DND-41 (cell line): ENCODE data around the gene NTRK1.
A peak's percentile ranks its signal among the peaks of the same experiment; 100 is the strongest.

ENCODE experiments used
- ATAC-seq: fragments of 200-7000 bp; cut with Tn5 transposase; 3 replicates; pipeline ENCODE4 v1.9.1; 2021; ENCODE audit warnings: low read depth; ENCODE audit not compliant: insufficient read depth
- DNase-seq: peaks from one replicate; pipeline ENCODE4 v3.0.0-alpha.2; 2020
- H2AFZ ChIP-seq: 2 replicates; pipeline ENCODE4 v1.6.0; 2012; ENCODE audit warnings: low read depth, low read length
- H3K27ac ChIP-seq: 2 replicates; pipeline ENCODE4 v1.5.1; 2012; ENCODE audit warnings: low read length, inconsistent platforms
- H3K27me3 ChIP-seq: fragments of 200-600 bp; sonication (generic); 2 replicates; pipeline ENCODE4 v1.6.0; 2012; ENCODE audit warnings: low read length, mild to moderate bottlenecking, inconsistent platforms; ENCODE audit not compliant: insufficient read depth, poor library complexity
- H3K36me3 ChIP-seq: 2 replicates; pipeline ENCODE4 v1.5.1; 2012; ENCODE audit warnings: low read length, inconsistent platforms; ENCODE audit not compliant: insufficient read depth
- H3K4me1 ChIP-seq: 2 replicates; pipeline ENCODE4 v1.5.1; 2012; ENCODE audit warnings: mild to moderate bottlenecking, low read length; ENCODE audit not compliant: insufficient read depth
- H3K4me2 ChIP-seq: 2 replicates; pipeline ENCODE4 v1.6.0; 2012; ENCODE audit warnings: mild to moderate bottlenecking, moderate library complexity, low read length, inconsistent platforms; ENCODE audit not compliant: insufficient read depth
- H3K4me3 ChIP-seq, 2 experiments: fragments of 200-600 bp in 1 of 2; shearing (Covaris generic) in 1 of 2; 2 replicates each; pipeline ENCODE4 v1.5.1; 2012 to 2016; ENCODE audit warnings: inconsistent platforms in 2 of 2, low read length in 2 of 2, mild to moderate bottlenecking in 2 of 2, low read depth in 1 of 2, moderate library complexity in 1 of 2
- H3K79me2 ChIP-seq: 2 replicates; pipeline ENCODE4 v1.6.0; 2012; ENCODE audit warnings: low read length, inconsistent platforms; ENCODE audit not compliant: insufficient read depth
- H3K9ac ChIP-seq: 2 replicates; pipeline ENCODE4 v1.6.0; 2012; ENCODE audit warnings: low read depth, mild to moderate bottlenecking, inconsistent platforms, low read length, moderate library complexity
- H3K9me3 ChIP-seq: 2 replicates; pipeline ENCODE4 v1.5.1; 2012; ENCODE audit warnings: low read length, moderate library complexity, mild to moderate bottlenecking, inconsistent platforms; ENCODE audit not compliant: insufficient read depth, severe bottlenecking
- H4K20me1 ChIP-seq: 2 replicates; pipeline ENCODE4 v1.6.0; 2012; ENCODE audit warnings: low read length; ENCODE audit not compliant: insufficient read depth
- EZH2 ChIP-seq: IDR thresholded peaks from 3 replicates; pipeline ENCODE4 v1.6.1; 2012; ENCODE audit warnings: borderline replicate concordance, low read depth, mild to moderate bottlenecking, moderate library complexity, low read length, inconsistent platforms; ENCODE audit not compliant: severe bottlenecking
- TF ChIP-seq, protein P1 (sequence below): IDR thresholded peaks from 2 replicates; pipeline ENCODE4 v1.5.1; 2012; ENCODE audit warnings: borderline replicate concordance, low read length, moderate library complexity, mild to moderate bottlenecking; ENCODE audit not compliant: poor library complexity, severe bottlenecking; ENCODE audit errors: extremely low read depth

The NTRK1 gene

DNA sequence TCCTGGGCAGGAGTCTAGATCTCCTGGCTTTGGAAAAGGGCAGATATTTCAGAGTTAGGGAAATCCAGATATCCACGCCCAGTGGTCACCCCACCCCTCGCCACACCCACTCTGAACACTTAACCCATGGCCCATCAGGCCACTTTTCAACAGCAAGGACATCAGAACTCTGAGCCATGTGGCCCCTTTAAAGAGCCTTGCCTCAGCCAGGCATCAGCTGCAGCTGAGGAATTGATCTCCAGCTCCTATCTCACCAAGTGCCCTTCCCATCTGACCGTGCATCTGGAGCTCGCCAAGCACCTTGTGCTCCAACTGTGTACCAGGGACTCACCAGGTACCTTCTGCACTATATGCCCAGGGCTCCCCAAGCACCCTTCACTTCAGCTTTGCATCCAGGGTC is 23.8 kb upstream of the NTRK1 start:
- Histone ChIP-seq H2AFZ (no peak overlapping the region), H3K4me3 (no peak overlapping the region), H3K27ac (no peak overlapping the region), H3K4me1 (no peaks in the 10 kb centered on the region), H3K36me3 (no peaks in the 10 kb centered on the region), H3K9ac (no peak overlapping the region), H3K79me2 (no peaks in the 10 kb centered on the region), H4K20me1 (peaks cover 5% of the 10 kb centered on the region), H3K9me3 (no peaks in the 10 kb centered on the region), H3K4me2 (no peak overlapping the region), H3K27me3 (peaks cover 33% of the 10 kb centered on the region)
- ATAC-seq, result no peak
- TF ChIP-seq EZH2, result no peak
- TF ChIP-seq, protein P1, sequence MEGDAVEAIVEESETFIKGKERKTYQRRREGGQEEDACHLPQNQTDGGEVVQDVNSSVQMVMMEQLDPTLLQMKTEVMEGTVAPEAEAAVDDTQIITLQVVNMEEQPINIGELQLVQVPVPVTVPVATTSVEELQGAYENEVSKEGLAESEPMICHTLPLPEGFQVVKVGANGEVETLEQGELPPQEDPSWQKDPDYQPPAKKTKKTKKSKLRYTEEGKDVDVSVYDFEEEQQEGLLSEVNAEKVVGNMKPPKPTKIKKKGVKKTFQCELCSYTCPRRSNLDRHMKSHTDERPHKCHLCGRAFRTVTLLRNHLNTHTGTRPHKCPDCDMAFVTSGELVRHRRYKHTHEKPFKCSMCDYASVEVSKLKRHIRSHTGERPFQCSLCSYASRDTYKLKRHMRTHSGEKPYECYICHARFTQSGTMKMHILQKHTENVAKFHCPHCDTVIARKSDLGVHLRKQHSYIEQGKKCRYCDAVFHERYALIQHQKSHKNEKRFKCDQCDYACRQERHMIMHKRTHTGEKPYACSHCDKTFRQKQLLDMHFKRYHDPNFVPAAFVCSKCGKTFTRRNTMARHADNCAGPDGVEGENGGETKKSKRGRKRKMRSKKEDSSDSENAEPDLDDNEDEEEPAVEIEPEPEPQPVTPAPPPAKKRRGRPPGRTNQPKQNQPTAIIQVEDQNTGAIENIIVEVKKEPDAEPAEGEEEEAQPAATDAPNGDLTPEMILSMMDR, result no peak
- DNase-seq, result no peak

DNA sequence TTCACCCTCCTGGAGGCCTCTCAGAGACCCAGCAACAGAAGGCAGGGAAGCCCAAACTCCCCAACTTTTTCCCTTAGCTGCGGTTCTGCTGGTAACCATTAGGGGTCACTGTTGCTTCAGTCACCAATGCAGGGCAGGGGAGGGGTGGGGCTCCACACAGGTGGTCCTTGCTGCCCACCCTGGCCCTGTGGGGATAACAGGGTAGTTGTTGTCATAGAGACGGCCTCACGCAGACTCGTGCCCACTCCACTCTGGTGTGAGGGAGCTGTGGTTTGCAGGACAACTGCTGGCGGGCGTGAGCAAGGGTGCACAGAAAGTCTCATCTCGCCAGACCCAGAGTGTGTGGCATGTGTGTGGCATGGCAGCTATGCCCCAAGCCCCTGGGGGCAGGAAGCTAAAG is 21.7 kb upstream of the NTRK1 start:
- H3K9me3 ChIP-seq, result no peaks in the 10 kb centered on the region
- H3K27me3 ChIP-seq, result peaks cover 20% of the 10 kb centered on the region
- H3K9ac ChIP-seq, result no peak overlapping the region

DNA sequence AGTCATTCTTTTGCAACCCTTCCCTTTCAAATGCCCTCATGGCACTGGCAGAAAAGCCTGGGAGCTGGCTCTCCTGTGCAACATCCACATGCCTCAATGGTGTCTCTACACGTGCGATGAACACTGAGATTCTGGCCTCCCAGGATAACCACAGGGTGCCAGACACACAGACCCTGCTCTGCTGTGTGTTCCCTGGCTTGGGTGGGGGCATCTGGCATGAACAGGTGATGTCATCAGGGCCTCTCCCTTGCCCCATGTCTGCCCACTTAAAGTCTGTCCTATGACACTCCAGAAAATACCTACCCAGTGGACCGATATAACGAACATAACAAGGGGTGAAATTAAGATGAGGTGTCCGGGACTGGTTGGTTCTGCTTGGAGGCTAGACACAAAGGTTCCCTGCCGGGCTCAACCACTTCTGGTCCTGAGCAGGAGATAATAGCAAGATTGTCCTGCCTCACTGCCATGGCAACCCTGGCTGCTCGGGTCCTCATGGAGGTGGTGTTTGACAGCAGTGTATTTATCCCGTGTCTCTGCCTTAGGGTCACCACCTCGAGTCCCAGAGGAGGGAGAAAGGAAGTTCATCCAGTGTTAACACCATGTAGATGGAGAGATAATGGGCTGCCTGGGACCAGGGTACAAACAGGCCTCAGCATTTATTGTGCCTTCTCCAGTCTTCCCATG is 21.1 kb upstream of the NTRK1 start:
- no peaks in the 10 kb centered on the region for H3K36me3 ChIP-seq
- H4K20me1 ChIP-seq, result peaks cover 10% of the 10 kb centered on the region
- no peak overlapping the region for H3K27ac ChIP-seq
- DNase-seq (no peak), ATAC-seq (no peak)
- TF ChIP-seq EZH2, result no peak
- TF ChIP-seq, protein P1, result no peak
- H2AFZ ChIP-seq, result no peak overlapping the region
- no peak overlapping the region for H3K9ac ChIP-seq
- no peaks in the 10 kb centered on the region for H3K4me1 ChIP-seq
- no peaks in the 10 kb centered on the region for H3K9me3 ChIP-seq
- peaks cover 16% of the 10 kb centered on the region for H3K27me3 ChIP-seq
- no peaks in the 10 kb centered on the region for H3K79me2 ChIP-seq
- H3K4me3 ChIP-seq, result no peak overlapping the region
- H3K4me2 ChIP-seq, result no peak overlapping the region

More for the DNA sequence above, 21.7 kb upstream of the NTRK1 start:
- no peaks in the 10 kb centered on the region for H3K4me1 ChIP-seq
- no peak for TF ChIP-seq EZH2
- TF ChIP-seq, protein P1, result peak; percentile 94
- no peak overlapping the region for H3K4me3 ChIP-seq
- no peak overlapping the region for H2AFZ ChIP-seq
- DNase-seq (peak; percentile 54), ATAC-seq (peak; percentile 85)
- no peaks in the 10 kb centered on the region for H3K79me2 ChIP-seq
- H3K4me2 ChIP-seq, result no peak overlapping the region
- peaks cover 10% of the 10 kb centered on the region for H4K20me1 ChIP-seq
- H3K27ac ChIP-seq, result no peak overlapping the region
- no peaks in the 10 kb centered on the region for H3K36me3 ChIP-seq
